GM19463 (cell line): Measurements from ENCODE around the gene UNC5C.

ENCODE experiments used
- ATAC-seq: cut with Tn5 transposase; IDR thresholded peaks from one replicate; pipeline ENCODE4 v1.9.1; 2021; ENCODE audit warnings: mild to moderate bottlenecking, moderate library complexity; ENCODE audit not compliant: unreplicated experiment

UNC5C gene

DNA sequence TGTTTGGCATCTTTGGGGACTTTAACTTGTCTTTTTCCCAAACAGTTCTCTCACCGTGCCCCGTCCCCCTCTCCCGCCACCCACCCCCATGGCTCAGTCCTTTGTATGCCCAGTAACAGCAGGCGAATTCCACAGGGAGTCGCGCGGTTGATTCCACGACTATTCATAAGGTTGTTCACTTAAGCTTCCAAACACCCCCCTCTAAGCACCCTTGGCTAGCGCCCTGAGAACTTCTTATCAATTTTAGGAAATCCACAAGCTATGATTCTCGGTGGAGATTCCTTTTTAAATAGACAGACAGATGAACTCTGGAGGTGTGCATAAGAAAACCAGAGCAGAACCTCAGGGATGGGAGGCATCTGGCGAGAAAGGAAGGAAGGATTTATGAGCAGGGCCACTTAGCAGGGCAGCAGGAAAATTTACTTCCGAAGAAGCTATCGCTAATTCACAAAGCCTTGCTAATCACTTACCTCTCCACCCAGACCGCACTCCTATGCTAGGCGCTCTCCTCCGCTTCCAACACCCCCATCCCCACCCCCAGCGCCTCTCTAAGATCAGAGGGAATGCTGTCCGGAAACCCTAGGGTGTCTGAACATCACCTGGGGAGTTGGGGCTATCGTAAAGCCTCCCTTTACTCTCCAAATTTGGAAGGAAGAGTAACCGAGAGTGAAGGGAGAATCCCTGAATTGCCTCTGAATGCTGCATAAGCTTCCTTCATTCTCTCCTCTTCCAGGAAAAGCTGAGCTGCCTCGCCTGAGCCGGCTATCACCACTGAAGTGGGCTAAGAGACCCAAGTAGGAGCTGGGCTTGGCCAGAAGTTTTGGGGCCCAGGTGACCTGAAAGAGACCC, 1.7 kb downstream of the UNC5C start:
- ATAC-seq, result no peak

DNA sequence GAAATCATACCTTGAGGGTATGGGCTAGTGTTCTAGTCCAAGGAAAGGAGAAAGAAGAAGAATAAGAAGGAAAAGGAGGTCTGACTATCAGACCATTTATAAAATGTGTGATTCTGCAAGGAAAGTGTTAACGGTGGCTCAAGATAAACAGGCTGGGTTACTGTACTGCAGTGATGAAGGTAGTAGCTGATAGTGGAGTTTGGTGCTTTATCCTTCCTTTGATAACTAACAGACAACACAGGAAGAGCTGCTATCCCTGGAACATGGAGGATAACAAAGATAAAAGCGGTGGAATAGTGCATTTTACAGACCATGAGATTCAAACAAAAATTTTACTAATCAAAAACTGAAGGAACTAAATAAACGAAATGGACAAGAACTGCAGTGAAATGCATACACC, 2.6 kb downstream of the UNC5C start:
- ATAC-seq, result no peak

DNA sequence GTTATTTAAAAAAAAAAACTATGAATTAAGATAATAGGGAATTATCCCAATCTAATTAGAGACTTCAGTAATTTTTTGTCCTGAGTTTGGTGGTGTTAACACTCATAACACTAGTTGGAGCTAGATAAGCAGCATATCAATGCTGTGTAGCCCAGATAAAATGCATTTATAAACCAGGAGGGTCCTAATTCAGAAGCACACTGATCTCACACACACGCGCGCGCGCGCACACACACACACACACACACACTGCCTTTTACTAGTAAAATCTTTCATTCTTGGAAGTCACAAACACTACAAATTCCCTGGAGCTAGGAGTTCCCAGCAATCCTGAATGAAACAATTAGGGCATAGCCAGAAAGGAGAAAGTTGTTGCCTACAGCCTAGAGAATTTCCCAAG, 3.2 kb downstream of the UNC5C start:
- ATAC-seq, result no peak

DNA sequence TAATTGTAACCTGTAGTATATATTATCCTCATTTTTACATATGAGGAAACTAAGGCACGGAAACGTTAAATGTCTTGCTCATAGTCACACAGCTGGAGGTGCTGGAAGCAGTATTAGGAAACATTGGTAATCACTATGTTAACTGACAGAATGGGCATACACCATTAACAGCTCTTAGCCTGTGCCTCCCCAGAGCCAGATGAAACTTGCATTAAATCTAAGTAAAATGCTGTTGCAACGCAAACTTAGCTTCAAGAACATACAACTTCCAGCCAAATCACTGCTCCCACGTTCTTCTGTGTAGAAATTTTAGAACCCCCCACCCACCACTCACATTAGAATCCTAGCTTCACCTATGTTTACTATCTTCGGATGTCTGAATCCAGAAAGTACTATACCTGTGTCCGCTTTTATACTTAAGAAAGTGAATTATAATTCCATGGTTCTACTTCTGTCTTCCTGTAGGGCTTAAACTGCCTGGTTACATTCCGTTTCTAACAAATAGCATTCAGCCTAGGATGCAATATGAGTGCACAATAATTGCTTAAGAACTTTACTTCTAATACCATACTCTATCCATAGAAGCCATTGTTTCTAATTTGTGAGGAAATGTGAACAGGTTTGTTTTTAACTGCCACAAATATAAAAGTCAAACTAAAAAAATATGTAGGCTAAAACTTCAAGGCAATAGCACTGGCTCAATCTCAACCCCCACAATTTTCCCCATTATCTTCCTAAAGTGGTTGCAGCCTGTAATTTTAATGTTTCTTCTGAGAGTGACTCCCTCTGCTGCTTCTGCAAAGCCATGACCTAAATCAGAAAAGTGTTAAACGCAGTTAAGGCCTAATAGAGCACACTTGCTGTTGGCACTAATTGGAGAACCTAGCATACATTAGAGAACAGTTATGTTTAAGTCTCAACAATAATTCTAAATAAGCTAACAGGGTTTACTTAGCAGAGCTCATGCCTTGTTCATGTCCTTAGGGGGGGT, 4.4 kb downstream of the UNC5C start:
- ATAC-seq, result no peak

DNA sequence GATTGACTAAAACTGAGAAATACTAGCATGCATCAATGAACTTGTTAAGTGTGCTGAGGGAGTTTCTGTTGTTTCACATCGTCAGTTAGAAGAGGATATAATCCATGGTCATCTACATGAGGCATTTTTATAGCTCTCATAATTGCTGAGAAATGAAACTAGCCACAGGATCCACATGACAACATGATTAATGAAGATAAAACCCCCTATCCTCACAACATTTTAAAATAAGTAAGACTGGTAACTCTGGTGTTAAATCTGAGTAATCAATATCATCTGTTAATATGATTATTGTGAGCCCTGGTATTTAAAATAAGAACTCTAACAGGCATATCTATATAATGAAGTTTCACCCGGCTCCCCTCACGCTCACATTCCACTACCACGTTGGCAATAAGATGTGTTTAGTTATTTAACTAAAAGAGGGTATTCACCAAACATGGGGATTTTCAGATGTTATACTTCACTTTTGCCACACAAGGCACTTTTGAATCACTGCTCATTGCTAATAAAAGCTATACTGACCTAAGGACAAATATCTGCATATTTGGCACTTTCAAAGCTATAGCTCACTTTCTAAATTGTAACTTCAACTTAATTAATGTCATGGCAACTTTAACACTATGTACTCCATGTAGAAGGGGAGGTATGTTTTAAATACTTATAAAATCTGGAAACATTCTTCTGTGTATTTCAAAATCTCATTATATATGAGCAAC, 6.7 kb downstream of the UNC5C start:
- peak; percentile 78 for ATAC-seq

DNA sequence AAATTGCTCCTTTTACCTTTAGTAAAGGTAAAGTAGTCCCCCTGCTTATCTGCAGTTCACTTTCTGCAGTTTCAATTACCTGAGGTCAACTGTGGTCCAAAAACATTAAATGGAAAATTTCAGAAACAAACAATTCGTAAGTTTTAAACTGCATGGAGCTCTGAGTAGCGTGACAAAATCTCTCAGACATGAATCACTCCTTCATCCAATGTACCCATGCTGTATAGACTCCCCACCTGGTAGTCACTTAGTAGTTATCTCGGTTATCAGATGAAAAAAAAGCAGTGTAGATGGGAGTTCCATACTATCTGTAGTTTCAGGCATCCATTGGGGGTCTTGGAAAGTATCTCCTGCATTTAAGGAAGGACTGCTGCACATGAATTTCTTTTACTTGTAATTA, 7.7 kb downstream of the UNC5C start:
- no peak for ATAC-seq

DNA sequence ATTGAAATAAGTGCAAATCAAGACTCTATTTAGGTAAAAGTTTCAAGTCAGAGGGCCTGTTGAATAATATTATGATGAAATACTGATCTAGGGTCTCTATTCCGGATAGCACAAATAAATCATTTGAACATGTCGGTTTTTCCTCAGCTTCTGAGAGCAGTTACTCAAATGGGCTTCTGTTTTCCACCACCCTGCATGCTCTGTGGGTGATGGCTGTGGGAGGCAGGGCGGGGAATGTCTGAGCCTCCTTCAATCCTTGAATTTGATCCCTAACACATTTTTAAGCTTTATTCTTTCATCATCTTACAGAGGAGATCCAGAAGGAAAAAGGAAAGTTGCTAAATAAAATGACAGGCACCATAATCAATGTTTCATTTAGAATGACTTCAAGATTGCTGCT, 8.5 kb downstream of the UNC5C start:
- no peak for ATAC-seq

DNA sequence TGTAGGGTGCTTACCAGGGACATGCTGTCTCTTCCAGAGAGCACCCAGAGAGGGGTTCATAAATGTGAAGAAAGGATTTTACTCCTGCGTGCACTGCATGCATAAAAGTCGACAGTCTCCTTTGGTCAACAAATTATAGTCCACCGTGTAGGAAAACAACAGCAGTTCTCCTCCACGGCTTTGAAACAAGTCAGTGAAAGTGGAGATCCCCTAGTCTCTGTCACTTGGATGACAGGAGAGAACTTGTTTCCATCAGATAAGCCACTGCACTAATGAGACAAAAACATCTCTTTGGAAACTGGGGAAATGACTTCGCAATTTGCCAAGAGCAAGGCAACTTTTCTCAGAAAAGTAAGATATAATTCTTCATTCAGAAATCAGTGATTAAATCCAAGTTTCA, 9.7 kb downstream of the UNC5C start:
- no peak for ATAC-seq

DNA sequence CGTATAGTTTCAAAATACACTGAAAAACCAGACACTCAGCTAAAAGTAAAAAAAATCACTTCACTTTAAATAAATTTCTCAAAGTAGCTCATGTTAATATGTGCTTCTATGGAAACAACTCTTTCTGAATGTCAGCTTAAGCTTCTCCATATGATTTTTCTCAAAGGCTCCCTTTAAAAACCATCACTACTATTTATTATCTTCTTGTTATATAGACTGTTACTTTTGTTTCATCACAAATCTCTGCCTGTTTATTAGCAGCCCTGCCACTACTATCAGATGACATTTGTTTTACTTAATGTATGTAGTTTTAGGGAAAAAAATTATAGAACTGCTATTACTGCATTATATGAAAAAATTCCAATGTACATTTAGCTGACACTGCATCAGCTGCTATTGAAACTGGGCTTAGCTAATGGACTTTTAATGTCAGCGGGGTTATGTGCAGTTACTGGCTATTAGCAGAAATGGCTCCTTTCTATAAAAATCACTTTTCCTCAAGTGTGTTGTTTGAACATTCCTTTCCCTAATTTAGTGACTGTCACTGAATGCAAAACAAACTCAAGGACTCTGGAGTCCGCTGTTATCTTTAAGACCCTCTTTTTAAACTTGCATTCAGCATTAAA, 10.8 kb downstream of the UNC5C start:
- ATAC-seq, result no peak

DNA sequence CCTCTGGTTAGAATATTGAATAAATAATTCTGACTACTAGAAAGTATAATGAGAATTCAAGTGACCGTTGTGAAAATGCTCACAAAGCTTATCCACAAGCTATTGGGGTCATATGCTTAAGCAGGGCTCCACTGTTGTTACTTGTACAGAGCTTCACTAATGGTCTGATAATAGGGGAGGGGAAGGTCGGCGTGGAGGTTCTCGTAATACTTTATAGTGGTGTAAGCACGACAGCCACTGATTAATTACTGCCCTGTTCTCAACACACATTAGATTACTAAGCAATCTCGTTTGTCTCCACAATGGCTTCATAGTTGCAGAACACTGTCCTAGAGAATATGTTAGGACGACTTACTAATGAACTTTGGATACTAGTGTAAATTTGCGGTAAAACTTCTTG, 11.6 kb downstream of the UNC5C start:
- ATAC-seq, result no peak

DNA sequence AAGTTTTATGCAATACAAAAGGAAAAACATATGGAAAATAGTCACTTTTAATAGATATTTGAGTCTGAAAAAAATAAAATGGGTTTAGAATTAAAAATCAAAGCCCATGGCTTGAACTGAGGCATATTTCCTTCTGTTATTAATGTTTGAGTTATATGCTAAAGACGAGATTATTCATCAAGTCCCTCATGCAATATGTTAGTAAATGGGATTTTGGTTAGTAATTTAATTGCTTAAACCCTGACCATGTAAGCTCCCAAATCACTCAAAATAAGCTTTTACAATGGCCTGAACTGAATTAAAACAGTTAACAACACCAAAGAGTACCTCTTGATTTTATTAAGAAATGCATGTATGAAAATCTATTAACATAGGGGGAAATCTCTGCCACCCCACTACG, 12.1 kb downstream of the UNC5C start:
- ATAC-seq, result no peak

DNA sequence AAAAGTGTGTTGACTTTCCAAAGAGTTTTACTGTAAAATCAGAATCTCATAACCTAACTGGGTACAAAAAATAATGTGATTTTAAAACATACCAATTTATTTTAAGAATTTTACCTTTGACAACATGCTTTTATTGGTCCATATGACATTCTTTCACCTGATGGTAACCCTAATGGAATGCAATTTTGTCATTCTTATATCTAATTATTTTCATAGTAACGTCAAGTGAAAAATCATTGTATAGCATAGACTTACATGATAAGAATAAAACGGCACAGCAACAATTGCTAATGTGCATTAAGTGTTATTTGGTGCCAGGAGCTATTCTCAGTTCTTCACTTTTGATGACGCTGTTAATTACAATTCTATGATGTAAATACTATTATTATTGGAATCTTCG, 13.6 kb downstream of the UNC5C start:
- ATAC-seq, result no peak

DNA sequence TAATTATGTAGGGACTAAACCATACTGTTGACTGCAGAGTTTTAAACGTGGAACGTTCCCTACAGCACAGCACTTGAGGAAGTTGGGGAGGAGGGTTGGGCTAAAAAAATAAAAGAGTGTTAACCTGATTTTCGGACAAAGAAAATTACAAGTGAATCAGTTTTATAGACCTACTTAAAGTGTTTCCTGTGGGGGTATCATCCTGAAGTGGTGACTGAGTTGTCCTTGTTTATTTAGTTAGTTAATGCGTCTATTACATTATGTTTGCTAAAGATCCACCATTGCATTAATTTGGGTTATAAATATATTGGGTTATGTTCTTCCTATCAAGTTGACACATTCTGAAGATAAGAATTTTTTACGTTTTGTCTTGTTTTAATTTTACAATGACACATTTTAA, 14.7 kb downstream of the UNC5C start:
- no peak for ATAC-seq

DNA sequence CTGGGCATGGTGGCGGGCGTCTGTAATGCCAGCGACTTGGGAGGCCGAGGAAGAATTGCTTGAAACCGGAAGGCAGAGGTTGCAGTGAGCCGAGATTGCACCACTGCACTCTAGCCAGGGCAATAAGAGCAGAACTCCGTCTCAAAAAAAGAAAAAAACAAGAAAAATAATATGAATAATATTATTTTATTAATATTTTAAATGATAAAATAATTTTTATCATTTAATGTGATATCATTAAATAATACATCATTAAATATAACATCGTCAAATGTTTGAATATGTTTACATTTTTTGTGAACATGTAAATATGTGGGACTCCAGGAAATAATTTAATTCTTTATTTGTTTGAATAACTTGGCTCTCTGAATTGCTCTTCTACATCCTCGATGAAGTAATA, 15.5 kb downstream of the UNC5C start:
- no peak for ATAC-seq

DNA sequence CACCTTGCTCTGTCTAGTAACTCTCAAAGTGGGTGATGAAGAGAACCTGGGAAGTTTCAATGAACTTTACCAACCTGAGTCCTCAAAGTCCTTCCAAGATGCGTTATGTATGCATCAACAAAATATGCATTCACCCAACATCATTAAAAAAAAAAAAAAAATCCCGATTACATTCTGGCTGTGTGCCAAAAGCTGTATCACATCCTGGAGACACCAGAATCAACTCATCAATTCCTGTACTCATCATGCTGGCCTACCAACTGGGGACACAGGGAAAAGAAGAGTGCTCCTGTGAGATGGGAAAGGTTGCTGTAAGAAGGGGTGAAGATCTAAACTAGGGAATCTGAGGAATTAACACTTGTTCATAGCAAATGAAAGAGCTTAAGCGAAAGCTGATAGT, 16.5 kb downstream of the UNC5C start:
- no peak for ATAC-seq

DNA sequence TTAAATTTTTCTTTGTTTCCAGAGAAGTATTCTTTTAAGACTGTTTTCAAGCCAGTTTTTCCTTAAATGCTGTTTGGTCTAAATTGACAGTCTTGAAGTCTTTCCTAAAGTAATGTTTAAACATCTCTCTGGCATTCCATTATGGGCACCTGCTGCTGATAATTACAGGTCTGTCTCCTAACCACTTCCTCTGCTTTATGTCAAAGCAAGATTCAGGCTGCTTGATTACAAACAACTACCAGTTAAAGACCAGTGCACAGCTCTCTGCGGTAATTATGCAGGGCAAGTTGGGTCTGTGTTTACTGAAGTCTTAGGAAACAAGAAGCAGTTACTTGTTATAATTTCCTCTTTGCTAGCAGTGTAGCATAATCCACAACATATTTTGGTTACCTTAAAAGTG, 17.6 kb downstream of the UNC5C start:
- no peak for ATAC-seq

DNA sequence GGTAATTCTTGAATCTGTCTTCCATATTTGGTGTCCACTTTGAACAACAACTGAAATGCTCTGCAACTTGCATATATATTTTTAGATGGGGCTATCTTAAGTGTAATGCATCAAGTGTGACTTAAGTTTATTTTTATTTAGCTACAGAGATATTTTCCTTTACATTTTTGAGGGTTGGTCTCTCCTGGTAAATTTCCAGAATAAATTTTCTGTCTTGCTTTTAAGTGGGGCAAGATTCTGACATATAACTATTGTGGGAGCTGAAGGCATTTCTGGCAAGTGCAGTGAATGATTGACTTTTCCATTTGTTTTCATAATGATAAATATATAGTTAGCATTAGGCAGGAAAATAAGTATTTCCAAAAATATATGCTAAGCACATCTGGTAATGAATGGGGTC, 18.8 kb downstream of the UNC5C start:
- no peak for ATAC-seq

DNA sequence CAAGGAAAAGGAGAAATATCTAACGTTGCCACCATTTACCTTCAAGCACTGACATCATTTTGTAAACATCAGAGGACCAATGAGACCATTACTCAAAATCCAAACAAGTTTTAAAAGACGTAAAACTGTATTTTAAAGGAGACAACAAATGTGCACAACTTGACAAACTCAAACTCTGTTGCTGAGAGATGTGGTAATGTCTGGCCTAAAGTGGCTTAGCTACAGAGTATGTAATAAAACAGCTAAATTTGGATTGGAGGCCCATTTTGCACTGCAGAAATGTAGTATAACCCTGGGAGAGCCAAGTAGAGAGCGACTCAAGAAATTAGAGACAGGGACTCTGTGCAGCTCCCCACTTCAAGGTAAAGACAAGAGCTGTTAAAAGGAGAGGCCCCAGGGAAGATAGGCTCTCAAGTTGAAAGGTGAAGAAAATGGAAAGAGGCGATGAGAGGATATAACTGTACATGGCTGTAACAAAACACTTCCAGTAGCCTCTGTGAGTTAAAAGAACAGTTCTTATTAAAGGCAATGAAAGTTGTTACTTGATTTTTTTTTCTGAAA, 20.3 kb downstream of the UNC5C start:
- no peak for ATAC-seq

DNA sequence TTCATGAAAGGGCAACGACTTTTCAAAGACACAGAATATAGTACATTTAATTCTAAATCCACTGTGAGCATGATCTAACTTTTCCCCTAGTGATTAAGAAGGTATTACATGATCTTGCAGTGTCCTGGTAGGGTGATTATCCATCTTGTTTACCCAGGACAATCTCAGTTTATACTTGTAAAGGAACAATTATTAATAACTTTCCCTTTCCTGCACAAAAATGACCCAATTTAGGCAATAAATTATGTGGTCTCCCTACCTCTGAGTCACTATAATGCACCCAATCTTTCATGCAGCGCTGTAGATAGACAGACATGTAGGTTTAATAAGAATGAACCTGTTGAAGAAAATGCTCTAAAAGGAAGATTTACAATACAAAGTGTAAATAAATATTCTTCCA, 22.7 kb downstream of the UNC5C start:
- no peak for ATAC-seq

DNA sequence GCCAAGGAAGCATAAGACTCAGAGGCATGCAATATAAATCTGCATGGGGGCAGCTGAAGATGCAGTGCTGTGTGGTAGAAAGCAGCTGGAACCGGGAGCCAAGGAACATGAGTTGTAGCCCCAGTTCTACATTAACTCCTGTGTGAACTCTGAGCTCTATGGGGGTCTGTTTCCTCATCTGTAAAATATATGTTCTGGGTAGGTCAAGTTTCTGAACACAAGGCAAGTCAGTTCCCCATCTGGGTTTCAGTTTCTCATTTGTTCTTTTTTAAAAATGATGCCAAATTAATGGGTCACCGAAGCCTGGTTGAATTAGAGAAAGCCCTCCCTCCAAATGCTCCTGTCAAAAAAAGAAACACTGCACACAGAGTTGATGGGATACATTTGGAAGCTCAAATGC, 24.0 kb downstream of the UNC5C start:
- ATAC-seq, result no peak

DNA sequence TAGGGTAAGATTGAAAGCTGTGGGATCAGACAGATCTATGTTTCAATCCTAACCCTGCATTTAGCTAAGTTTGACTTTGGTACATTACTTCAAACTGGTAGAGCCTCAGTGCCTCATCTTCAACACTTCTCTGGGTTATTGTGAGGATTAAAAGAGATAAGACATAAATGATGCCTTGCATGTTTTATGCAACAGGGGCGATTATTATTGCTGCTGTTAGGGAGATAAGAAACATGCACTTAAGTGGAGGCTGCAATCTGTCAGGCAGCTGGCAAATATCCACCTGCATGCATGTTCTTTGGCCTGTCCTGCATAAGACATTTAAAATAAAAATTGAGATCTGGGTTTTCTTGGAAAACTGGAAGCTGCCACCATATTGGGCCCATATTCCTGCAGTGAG, 24.6 kb downstream of the UNC5C start:
- ATAC-seq, result no peak
